Measurements from ENCODE around the gene ASIP. TPM values are rescaled to one million over a fixed set of nuclear protein-coding genes. Genes with fewer than 3 reads are reported as not detected.
"Not testable (repeated sequence)": the region's sequence is repeated elsewhere in the genome, so short reads cannot be mapped to it uniquely, and the experiment has no call there.

ASIP gene
- not detected in 2 replicates for total RNA-seq

GRCh38 chr20:34240693-34241615, at the start of gene ASIP:
Gene ASIP (plus strand): TSS chr20:34241423. CDS start chr20:34260375, 18,952 bp downstream.
- intact Hi-C loops (cut with micrococcal nuclease): no loop called here

GRCh38 chr20:34193051-34193450, 48.2 kb upstream of the ASIP start:
- intact Hi-C loops (cut with micrococcal nuclease): no loop called here

- intact Hi-C loops (cut with micrococcal nuclease): no loop called here
Observed at GRCh38 chr20:34199183-34199582, 42.0 kb upstream of the ASIP start.

GRCh38 chr20:34200023-34200422, 41.2 kb upstream of the ASIP start:
- intact Hi-C loops (cut with micrococcal nuclease): no loop called here

GRCh38 chr20:34201531-34201930, 39.7 kb upstream of the ASIP start:
- intact Hi-C loops (cut with micrococcal nuclease): no loop called here

- intact Hi-C loops (cut with micrococcal nuclease): not testable (repeated sequence)
Observed at GRCh38 chr20:34205172-34205880, 35.9 kb upstream of the ASIP start.

- intact Hi-C loops (cut with micrococcal nuclease): no loop called here
Observed at GRCh38 chr20:34209111-34209510, 32.1 kb upstream of the ASIP start.

- intact Hi-C loops (cut with micrococcal nuclease): no loop called here
Observed at GRCh38 chr20:34210271-34210670, 31.0 kb upstream of the ASIP start.

- intact Hi-C loops (cut with micrococcal nuclease): no loop called here
Observed at GRCh38 chr20:34211591-34211990, 29.6 kb upstream of the ASIP start.

GRCh38 chr20:34213213-34213612, 28.0 kb upstream of the ASIP start:
- intact Hi-C loops (cut with micrococcal nuclease): no loop called here

GRCh38 chr20:34215711-34216381, 25.4 kb upstream of the ASIP start:
- intact Hi-C loops (cut with micrococcal nuclease): no loop called here

- intact Hi-C loops (cut with micrococcal nuclease): no loop called here
Observed at GRCh38 chr20:34216382-34216742, 24.9 kb upstream of the ASIP start.

- intact Hi-C loops (cut with micrococcal nuclease): no loop called here
Observed at GRCh38 chr20:34220561-34220960, 20.7 kb upstream of the ASIP start.

GRCh38 chr20:34222208-34222607, 19.0 kb upstream of the ASIP start:
- intact Hi-C loops (cut with micrococcal nuclease): no loop called here

GRCh38 chr20:34224251-34224650, 17.0 kb upstream of the ASIP start:
- intact Hi-C loops (cut with micrococcal nuclease): not testable (repeated sequence)

GRCh38 chr20:34231634-34232033, 9.6 kb upstream of the ASIP start:
- intact Hi-C loops (cut with micrococcal nuclease): no loop called here

- intact Hi-C loops (cut with micrococcal nuclease): no loop called here
Observed at GRCh38 chr20:34232494-34233087, 8.6 kb upstream of the ASIP start.

- intact Hi-C loops (cut with micrococcal nuclease): no loop called here
Observed at GRCh38 chr20:34233687-34234086, 7.5 kb upstream of the ASIP start.

- intact Hi-C loops (cut with micrococcal nuclease): no loop called here
Observed at GRCh38 chr20:34235875-34236274, 5.3 kb upstream of the ASIP start.

- intact Hi-C loops (cut with micrococcal nuclease): no loop called here
Observed at GRCh38 chr20:34237942-34238341, 3.3 kb upstream of the ASIP start.

- intact Hi-C loops (cut with micrococcal nuclease): no loop called here
Observed at GRCh38 chr20:34240121-34240520, 1.1 kb upstream of the ASIP start.

GRCh38 chr20:34242015-34242414, 792 bp downstream of the ASIP start:
- intact Hi-C loops (cut with micrococcal nuclease): not testable (repeated sequence)

Measured in T-helper 2 cell treated with Interferon-gamma antibody and Interleukin-4, amounts not matched to agents 100 ng/mL and 5 ng/mL, for 36 hours (primary cell).